Peyer's patch (tissue), 4 donors: ENCODE results near the gene RXRA. TPM values are rescaled to one million over a fixed set of nuclear protein-coding genes. Genes with fewer than 3 reads are reported as not detected.

ENCODE experiments used
- DNase-seq, 3 donors: peaks; one replicate each; pipeline ENCODE4 v3.0.0-alpha.2; 2017 to 2019
- H3K27ac ChIP-seq, 4 donors: fragments of 200-600 bp; sonication (generic); one replicate each; pipeline ENCODE4 v1.5.1; 2016 to 2019
- H3K27me3 ChIP-seq, 2 donors: fragments of 200-600 bp; sonication (generic); one replicate each; pipeline ENCODE4 v1.5.1; 2019
- H3K36me3 ChIP-seq, 3 donors: fragments of 200-600 bp; sonication (generic); one replicate each; pipeline ENCODE4 v1.5.1; 2016 to 2019
- H3K4me1 ChIP-seq, 4 donors: fragments of 200-600 bp; sonication (generic); one replicate each; pipeline ENCODE4 v1.5.1; 2016 to 2019
- H3K4me3 ChIP-seq, 4 donors: fragments of 200-600 bp; sonication (generic); 1 replicate in 3 of 4; 2 replicates in 1 of 4; pipeline ENCODE4 v1.5.1; 2016 to 2019; ENCODE audit warnings: mild to moderate bottlenecking in 1 of 4
- H3K9me3 ChIP-seq, 4 donors: fragments of 200-600 bp; sonication (generic); one replicate each; pipeline ENCODE4 v1.5.1; 2016 to 2019; ENCODE audit warnings: mild to moderate bottlenecking in 1 of 4
- POLR2A ChIP-seq, 2 donors: fragments of 450-650 bp; IDR thresholded peaks; one replicate each; pipeline ENCODE4 v1.5.1; 2017; ENCODE audit warnings: antibody characterized with exemption in 2 of 2, mild to moderate bottlenecking in 2 of 2, moderate library complexity in 2 of 2
- total RNA-seq, 4 donors: library from RNA; depleted of rRNA; stranded (reverse); fragments of >200 nt; gene quantifications; one replicate each; pipeline ENCODE4 v1.1.0, GENCODE V29; 2016
- TF ChIP-seq, protein P1 (sequence below), 6 experiments: fragments of 450-650 bp in 4 of 6; fragments of 200-600 bp in 2 of 6; sonication (generic) in 1 of 6; IDR thresholded peaks; one replicate each; pipeline ENCODE4 v1.5.1; 2017 to 2019; ENCODE audit warnings: antibody characterized with exemption in 6 of 6, mild to moderate bottlenecking in 3 of 6, moderate library complexity in 1 of 6

Gene RXRA
- total RNA-seq, 4 donors from 2014 or later = 54.5 to 83.6 (median 65.4) TPM

DNA sequence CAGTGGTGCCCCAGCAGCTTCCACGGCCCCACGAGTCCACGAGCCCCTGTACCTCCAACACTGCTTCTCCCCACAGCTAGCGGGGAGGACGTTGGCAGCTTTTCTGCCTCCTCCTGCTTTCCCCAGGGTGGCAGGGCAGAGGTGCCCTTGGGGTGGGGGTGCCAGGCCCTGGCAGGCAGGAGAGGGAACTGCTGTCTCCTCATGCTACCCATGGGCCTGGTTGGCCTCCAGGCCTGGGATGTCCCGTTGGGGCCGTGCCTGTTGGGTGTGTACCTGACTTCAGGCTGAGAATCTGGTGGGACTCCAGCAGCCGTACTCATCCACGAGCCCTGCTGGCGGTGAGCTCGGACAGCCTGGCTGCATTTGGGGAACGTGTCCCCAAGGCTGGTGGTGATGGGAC lies 27.3 kb downstream of the RXRA start:
- no peak for DNase-seq
- TF ChIP-seq, protein P1, sequence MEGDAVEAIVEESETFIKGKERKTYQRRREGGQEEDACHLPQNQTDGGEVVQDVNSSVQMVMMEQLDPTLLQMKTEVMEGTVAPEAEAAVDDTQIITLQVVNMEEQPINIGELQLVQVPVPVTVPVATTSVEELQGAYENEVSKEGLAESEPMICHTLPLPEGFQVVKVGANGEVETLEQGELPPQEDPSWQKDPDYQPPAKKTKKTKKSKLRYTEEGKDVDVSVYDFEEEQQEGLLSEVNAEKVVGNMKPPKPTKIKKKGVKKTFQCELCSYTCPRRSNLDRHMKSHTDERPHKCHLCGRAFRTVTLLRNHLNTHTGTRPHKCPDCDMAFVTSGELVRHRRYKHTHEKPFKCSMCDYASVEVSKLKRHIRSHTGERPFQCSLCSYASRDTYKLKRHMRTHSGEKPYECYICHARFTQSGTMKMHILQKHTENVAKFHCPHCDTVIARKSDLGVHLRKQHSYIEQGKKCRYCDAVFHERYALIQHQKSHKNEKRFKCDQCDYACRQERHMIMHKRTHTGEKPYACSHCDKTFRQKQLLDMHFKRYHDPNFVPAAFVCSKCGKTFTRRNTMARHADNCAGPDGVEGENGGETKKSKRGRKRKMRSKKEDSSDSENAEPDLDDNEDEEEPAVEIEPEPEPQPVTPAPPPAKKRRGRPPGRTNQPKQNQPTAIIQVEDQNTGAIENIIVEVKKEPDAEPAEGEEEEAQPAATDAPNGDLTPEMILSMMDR (IDR thresholded peaks at IDR 0.05) = no peak
- no peak for TF ChIP-seq POLR2A (IDR thresholded peaks at IDR 0.05)
- no peak overlapping the region for H3K4me3 ChIP-seq
- no peak overlapping the region for H3K27ac ChIP-seq
- H3K36me3 ChIP-seq = no peaks in the 10 kb centered on the region
- no peaks in the 10 kb centered on the region for H3K9me3 ChIP-seq
- peaks cover 0 to 99% (median 4%) of the 10 kb centered on the region in 4 donors for H3K4me1 ChIP-seq
- H3K27me3 ChIP-seq = no peaks in the 10 kb centered on the region

DNA sequence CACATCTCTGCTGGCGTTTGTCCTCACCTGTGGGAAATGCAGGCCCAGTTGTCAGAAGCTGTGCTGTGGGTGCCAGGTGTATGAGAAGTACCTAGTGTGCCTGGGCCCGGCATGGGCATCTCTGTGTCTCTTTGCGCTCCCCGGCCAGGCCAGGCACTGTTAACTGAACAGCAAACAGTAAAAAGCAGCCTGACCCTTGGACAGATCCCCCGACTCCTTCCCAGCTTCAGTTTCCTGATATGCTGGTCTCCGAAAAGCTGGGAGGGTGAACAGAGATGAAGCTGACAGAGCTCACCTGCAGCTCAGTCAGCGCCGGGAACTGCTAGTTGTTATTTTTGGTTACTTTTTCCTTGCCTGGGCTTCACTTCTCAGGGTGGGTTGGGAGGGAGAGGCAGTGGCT lies 28.9 kb downstream of the RXRA start:
- H3K9me3 ChIP-seq = no peaks in the 10 kb centered on the region
- no peak overlapping the region for H3K4me3 ChIP-seq
- no peaks in the 10 kb centered on the region for H3K27me3 ChIP-seq
- no peaks in the 10 kb centered on the region for H3K36me3 ChIP-seq
- TF ChIP-seq POLR2A (IDR thresholded peaks at IDR 0.05) = no peak
- TF ChIP-seq, protein P1 (IDR thresholded peaks at IDR 0.05) = no peak
- H3K27ac ChIP-seq = peak overlapping the region in 1 of 4 donors; percentile 66
- peaks cover 0 to 99% (median 4%) of the 10 kb centered on the region in 4 donors for H3K4me1 ChIP-seq
- DNase-seq = no peak

DNA sequence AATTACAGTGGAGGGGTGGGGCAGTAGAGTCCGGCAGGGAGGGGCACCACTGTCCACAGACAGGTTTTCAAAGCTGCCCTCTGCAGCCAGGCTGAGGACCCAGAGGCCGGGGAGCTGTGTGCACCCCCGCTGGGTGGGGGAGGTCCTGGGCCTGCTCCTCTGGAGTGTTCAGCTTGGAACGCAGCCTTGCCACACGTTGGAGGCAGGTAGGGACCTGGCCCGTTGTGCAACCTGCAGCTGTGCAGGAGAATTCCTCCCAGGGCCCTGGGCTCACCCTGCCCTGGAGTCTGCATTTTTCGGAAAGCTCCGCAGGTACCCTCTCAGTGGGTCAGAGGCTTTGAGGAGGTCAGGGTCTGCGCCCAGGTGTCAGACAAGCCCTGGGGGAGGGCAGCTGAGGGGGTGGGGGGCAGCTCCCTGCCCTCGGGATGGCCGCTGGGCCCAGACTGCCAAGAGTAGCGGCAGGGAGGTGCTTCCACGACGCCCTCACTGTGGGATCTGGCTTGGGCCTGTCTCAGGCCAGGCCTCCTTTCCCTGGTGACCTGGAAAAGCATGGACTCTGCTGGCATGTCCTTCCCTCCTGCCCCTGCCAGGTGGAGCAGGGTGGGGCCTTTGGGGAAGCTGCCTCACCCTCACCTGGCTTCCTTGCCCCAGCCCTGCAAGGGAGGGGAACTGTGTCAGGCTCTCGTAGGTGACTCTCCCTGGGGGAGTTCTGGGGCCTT lies 29.5 kb downstream of the RXRA start:
- DNase-seq = peak in 2 of 3 donors; percentile 64 to 72
- H3K4me3 ChIP-seq = no peak overlapping the region

DNA sequence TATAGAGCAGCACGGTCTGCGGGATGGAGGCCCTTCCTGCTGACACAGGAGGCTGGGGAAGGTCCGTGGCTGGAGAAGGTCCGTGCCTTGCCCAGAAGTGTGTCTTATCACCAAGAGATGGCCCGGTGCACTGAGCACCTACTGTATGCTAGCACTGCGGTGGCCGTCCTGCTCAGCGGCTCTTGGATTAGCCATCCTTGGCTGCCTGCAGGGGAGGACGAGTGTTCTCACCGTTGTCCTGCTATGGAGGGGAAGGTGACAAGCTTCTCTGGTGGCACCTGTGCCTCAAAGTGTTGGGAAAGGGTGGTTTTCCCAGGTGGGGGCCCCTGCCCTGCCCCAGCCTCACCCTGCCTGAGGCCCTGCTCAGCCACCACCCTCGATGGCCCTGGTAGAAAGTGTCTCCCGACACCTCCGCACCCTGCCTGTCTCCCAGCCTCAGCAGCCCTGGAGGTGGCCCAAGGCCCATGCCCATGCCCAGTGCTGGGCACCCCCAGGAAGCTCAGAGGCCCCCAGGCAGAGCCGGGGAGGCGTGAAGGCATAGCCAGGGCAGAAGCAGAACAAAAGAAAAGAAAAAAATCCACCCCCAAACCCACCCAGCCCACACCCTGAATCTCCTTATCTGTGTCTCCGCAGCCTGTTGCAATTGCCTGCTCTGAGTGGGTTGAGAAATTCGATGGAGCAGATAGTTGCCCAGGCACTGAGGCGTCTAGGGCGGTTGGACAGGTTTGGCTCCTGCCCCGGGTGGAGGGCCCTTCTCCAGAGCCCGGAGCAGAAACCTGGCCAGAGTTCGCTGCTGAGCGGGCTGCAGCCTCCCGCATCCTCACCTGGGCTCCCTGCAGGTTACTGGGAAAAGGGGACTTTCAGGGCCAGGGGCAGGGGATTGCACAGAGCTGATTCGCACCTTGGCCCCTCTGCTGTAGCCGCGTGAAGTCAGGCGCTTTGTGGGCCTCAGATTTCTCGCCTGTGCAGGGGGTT lies 30.5 kb downstream of the RXRA start:
- DNase-seq = no peak
- no peaks in the 10 kb centered on the region for H3K9me3 ChIP-seq
- H3K27ac ChIP-seq = peak overlapping the region; percentile 10 to 66 (median 24)
- no peak for TF ChIP-seq POLR2A (IDR thresholded peaks at IDR 0.05)
- TF ChIP-seq, protein P1 (IDR thresholded peaks at IDR 0.05) = no peak
- no peaks in the 10 kb centered on the region for H3K36me3 ChIP-seq
- H3K4me1 ChIP-seq = peaks cover 0 to 99% (median 4%) of the 10 kb centered on the region in 4 donors
- no peaks in the 10 kb centered on the region for H3K27me3 ChIP-seq
- H3K4me3 ChIP-seq = no peak overlapping the region

More for the DNA sequence above, 29.5 kb downstream of the RXRA start:
- peaks cover 0 to 99% (median 4%) of the 10 kb centered on the region in 4 donors for H3K4me1 ChIP-seq
- TF ChIP-seq, protein P1 (IDR thresholded peaks at IDR 0.05) = peak in 1 of 6 experiments; percentile 18
- TF ChIP-seq POLR2A (IDR thresholded peaks at IDR 0.05) = no peak
- no peaks in the 10 kb centered on the region for H3K27me3 ChIP-seq
- H3K36me3 ChIP-seq = no peaks in the 10 kb centered on the region
- peak overlapping the region in 1 of 4 donors; percentile 66 for H3K27ac ChIP-seq
- H3K9me3 ChIP-seq = no peaks in the 10 kb centered on the region

DNA sequence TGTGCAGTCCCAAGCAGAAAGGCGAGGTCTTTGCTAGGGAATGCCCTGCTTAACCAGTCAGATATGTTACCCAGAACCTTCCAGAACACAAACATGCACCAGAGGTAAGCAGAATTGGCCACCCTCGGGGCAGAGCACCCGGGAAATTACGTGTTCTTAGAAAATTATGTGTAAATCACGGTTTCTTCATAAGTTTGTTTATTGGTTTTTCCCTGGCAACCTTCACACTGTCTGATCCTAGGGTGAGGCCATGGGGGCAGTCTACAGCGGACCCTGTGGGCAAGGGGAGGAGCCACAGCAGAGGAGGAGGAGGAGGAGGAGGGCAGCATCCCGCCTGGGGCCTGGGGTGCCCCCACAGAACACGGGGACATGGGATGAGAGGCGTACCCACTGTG lies 31.4 kb downstream of the RXRA start:
- H3K9me3 ChIP-seq = no peaks in the 10 kb centered on the region
- H3K27ac ChIP-seq = peak overlapping the region in 2 of 4 donors; percentile 10 to 66
- no peak for TF ChIP-seq POLR2A (IDR thresholded peaks at IDR 0.05)
- TF ChIP-seq, protein P1 (IDR thresholded peaks at IDR 0.05) = no peak
- H3K27me3 ChIP-seq = no peaks in the 10 kb centered on the region
- DNase-seq = no peak
- H3K4me1 ChIP-seq = peaks cover 0 to 95% (median 4%) of the 10 kb centered on the region in 4 donors
- H3K4me3 ChIP-seq = no peak overlapping the region
- H3K36me3 ChIP-seq = no peaks in the 10 kb centered on the region
